ENCODE results near the gene EXOC6B.

DNA sequence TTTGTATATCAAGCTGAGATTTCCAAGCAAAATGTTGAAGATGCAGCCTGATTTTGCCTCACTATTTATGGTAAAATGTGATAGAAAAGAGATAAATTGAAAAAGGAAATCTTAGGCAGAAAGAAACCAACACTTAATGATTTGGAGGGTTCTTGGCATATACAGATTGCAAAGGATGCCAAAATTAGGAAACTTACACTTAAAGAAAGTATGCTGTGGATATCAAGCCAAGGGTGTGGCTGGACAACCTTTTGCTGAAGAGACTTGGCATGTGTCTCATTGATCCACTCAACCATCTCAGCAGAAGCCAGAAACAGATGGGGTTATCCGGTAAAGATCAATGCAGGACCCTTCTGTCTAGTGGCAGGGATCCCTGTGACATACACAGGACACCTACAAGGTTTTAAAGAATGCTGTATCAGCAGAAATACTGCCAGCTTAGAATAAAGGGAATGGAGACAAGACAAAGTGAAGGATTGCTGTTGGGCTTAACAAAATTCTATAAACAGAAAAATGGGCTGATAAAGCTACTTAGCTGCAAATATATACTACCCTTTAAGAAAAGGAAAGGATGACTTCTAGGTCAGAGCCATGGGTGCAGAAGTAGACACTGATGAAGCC lies 570.9 kb downstream of the EXOC6B start:
- TF ChIP-seq, protein P1, sequence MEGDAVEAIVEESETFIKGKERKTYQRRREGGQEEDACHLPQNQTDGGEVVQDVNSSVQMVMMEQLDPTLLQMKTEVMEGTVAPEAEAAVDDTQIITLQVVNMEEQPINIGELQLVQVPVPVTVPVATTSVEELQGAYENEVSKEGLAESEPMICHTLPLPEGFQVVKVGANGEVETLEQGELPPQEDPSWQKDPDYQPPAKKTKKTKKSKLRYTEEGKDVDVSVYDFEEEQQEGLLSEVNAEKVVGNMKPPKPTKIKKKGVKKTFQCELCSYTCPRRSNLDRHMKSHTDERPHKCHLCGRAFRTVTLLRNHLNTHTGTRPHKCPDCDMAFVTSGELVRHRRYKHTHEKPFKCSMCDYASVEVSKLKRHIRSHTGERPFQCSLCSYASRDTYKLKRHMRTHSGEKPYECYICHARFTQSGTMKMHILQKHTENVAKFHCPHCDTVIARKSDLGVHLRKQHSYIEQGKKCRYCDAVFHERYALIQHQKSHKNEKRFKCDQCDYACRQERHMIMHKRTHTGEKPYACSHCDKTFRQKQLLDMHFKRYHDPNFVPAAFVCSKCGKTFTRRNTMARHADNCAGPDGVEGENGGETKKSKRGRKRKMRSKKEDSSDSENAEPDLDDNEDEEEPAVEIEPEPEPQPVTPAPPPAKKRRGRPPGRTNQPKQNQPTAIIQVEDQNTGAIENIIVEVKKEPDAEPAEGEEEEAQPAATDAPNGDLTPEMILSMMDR (conservative IDR thresholded peaks at IDR 0.05), result no peak
- TF ChIP-seq EZH2 (IDR thresholded peaks at IDR 0.05; ENCODE audit: low read depth), result no peak
